OCI-LY7 (cell line): ENCODE data around the gene IGDCC3. TPM values are rescaled to one million over a fixed set of nuclear protein-coding genes. Genes with fewer than 3 reads are reported as not detected.
"Not testable (repeated sequence)": the region's sequence is repeated elsewhere in the genome, so short reads cannot be mapped to it uniquely, and the experiment has no call there.

ENCODE experiments used
- BruUV-seq: library from RNA; stranded (reverse); fragments of 400-500 nt; replicated peaks from 2 replicates; lab custom pipeline; 2021; lab: Mats Ljungman, UMichigan
- CTCF ChIA-PET: fragments of 300-600 bp; sonication (Branson Sonifier 250); formaldehyde crosslinking; loops from one replicate; lab custom pipeline; 2022; ENCODE audit warnings: antibody characterized with exemption; ENCODE audit not compliant: unreplicated experiment; lab: Charles Lee
- POLR2A ChIA-PET: fragments of 300-600 bp; sonication (Branson Sonifier 250); formaldehyde crosslinking; loops from one replicate; lab custom pipeline; 2022; ENCODE audit warnings: antibody characterized with exemption; lab: Charles Lee
- DNase-seq: peaks from one replicate; pipeline ENCODE4 v3.0.0-alpha.2; 2015; ENCODE audit warnings: low spot score
- H2AFZ ChIP-seq: fragments of 200-600 bp; sonication (generic), shearing (Covaris generic); 2 replicates; pipeline ENCODE4 v1.6.1; 2014; ENCODE audit warnings: mild to moderate bottlenecking, antibody characterized with exemption, low read length, moderate library complexity
- H3K27ac ChIP-seq: fragments of 200-600 bp; sonication (generic); 2 replicates; pipeline ENCODE4 v1.5.1; 2014; ENCODE audit warnings: mixed run types, low read depth, mild to moderate bottlenecking, moderate library complexity, low read length, inconsistent platforms; ENCODE audit not compliant: poor library complexity, severe bottlenecking
- H3K36me3 ChIP-seq: fragments of 200-600 bp; sonication (generic); 2 replicates; pipeline ENCODE4 v1.6.1; 2014; ENCODE audit warnings: mild to moderate bottlenecking, antibody characterized with exemption, low read length, moderate library complexity, mixed read lengths; ENCODE audit not compliant: insufficient read depth
- H3K4me1 ChIP-seq: fragments of 200-600 bp; sonication (generic); 2 replicates; pipeline ENCODE4 v1.5.1; 2014; ENCODE audit warnings: mild to moderate bottlenecking, low read length; ENCODE audit not compliant: insufficient read depth, poor library complexity, severe bottlenecking
- H3K4me2 ChIP-seq: fragments of 200-600 bp; sonication (generic); 2 replicates; pipeline ENCODE4 v1.6.1; 2014; ENCODE audit warnings: mild to moderate bottlenecking, low read length
- H3K4me3 ChIP-seq: fragments of 200-600 bp; sonication (generic); 2 replicates; pipeline ENCODE4 v1.5.1; 2014; ENCODE audit warnings: mild to moderate bottlenecking, low read depth, low read length; ENCODE audit not compliant: poor library complexity, severe bottlenecking
- H3K79me2 ChIP-seq: fragments of 200-600 bp; sonication (generic); 2 replicates; pipeline ENCODE4 v1.6.1; 2016; ENCODE audit warnings: low read depth, mild to moderate bottlenecking, low read length, moderate library complexity, mixed read lengths; ENCODE audit not compliant: insufficient read depth
- H3K9me2 ChIP-seq: fragments of 200-600 bp; sonication (generic); 2 replicates; pipeline ENCODE4 v1.6.1; 2016; ENCODE audit warnings: mild to moderate bottlenecking, low read length, mixed read lengths; ENCODE audit not compliant: insufficient read depth
- H3K9me3 ChIP-seq: fragments of 200-600 bp; sonication (generic); 2 replicates; pipeline ENCODE4 v1.6.1; 2014; ENCODE audit warnings: mild to moderate bottlenecking, mixed run types, low read length, mixed read lengths
- H4K20me1 ChIP-seq: fragments of 200-600 bp; sonication (generic); 2 replicates; pipeline ENCODE4 v1.6.1; 2014; ENCODE audit warnings: mild to moderate bottlenecking, antibody characterized with exemption, low read length, moderate library complexity, mixed read lengths; ENCODE audit not compliant: insufficient read depth
- CTCF ChIP-seq: fragments of 200-600 bp; sonication (generic); conservative IDR thresholded peaks from 2 replicates; pipeline ENCODE4 v1.5.1; 2014; ENCODE audit warnings: mild to moderate bottlenecking, antibody characterized with exemption, low read length, moderate library complexity, mixed read lengths
- EZH2phosphoT487 ChIP-seq: fragments of 200-600 bp; sonication (generic); IDR thresholded peaks from 2 replicates; pipeline ENCODE4 v1.6.1; 2018; ENCODE audit warnings: low read depth, borderline replicate concordance, mild to moderate bottlenecking, mixed run types, antibody characterized with exemption, low read length, moderate library complexity, mixed read lengths
- intact Hi-C: fragments of 100-400 bp; cut with micrococcal nuclease; formaldehyde crosslinking; loops from one replicate; pipeline ENCODE4 v1.10.0; 2022; ENCODE audit not compliant: unreplicated experiment
- total RNA-seq, 2 experiments: library from RNA; depleted of rRNA in 1 of 2; stranded (reverse); fragments of >200 nt in 1 of 2; shearing (Covaris generic) in 1 of 2; gene quantifications; 2 replicates each; pipeline ENCODE4 v1.2.3, GENCODE V29; 2014 to 2022

Gene IGDCC3
- total RNA-seq, 2 experiments from 2014 or later, result not detected

DNA sequence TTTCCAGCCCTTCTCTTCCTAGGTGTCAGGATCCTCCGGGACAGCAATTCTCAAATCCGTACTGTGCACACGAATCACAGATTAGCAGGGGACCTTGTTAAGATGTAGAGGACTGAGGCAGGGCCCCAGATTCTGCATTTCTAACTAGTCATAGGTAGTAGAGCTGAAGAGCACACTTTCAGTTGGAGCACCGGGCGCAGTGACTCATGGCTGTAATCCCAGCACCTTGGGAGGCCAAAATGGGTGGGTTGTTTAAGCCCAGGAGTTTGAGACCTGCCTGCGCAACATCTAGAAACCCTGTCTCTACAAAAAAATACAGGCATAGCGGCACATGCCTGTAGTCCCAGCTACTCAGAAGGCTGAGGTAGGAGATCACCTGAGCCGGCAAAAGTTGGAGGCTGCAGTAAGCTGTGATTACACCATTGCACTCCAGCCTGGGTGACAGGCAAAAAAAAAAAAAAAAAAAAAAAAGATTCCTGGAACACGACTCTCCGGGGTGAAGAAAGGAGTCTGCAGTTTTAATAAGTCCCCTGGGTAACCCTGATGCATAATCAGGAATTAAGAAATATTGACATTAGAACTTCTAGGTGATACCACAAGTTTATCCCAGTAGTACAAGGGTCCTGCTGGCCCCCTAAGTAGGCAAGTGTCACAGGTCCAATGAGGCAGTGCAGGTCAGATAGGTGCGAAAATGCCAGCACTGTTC is 21.4 kb upstream of the IGDCC3 start:
- no peak for DNase-seq
- TF ChIP-seq EZH2phosphoT487, result no peak
- no peak for TF ChIP-seq CTCF
- Histone ChIP-seq H4K20me1 (no peaks in the 10 kb centered on the region), H3K36me3 (no peaks in the 10 kb centered on the region), H3K9me3 (no peaks in the 10 kb centered on the region), H3K9me2 (no peaks in the 10 kb centered on the region), H3K4me2 (no peak overlapping the region), H3K4me3 (no peak overlapping the region), H3K79me2 (no peaks in the 10 kb centered on the region), H2AFZ (no peak overlapping the region), H3K4me1 (no peaks in the 10 kb centered on the region), H3K27ac (no peak overlapping the region)
- intact Hi-C loops, result no loop called here
- CTCF ChIA-PET, result no interaction called here
- POLR2A ChIA-PET, result no interaction called here
- no TSS peak for BruUV-seq

DNA sequence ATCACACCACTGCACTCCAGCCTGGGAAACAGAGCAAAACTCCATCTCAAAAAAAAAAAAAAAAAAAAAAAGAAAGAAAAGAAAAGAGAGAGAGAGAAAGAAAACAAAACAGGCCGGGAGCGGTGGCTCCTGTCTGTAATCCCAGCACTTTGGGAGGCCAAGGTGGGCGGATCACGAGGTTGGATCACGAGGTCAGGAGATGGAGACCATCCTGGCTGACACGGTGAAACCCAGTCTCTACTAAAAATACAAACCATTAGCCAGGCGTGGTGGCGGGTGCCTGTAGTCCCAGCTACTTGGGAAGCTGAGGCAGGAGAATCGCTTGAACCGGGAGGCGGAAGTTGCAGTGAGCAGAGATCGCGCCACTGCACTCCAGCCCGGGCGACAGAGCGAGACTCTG is 20.7 kb upstream of the IGDCC3 start:
- H3K36me3 ChIP-seq, DNase-seq, H3K4me2 ChIP-seq, H2AFZ ChIP-seq, H3K4me3 ChIP-seq, H3K27ac ChIP-seq, H3K9me3 ChIP-seq, H3K79me2 ChIP-seq, H4K20me1 ChIP-seq, BruUV-seq, H3K9me2 ChIP-seq, H3K4me1 ChIP-seq, intact Hi-C loops, CTCF ChIA-PET: not testable (repeated sequence)
- POLR2A ChIA-PET, result interaction anchor here (0.7 kb wide), 1 partner anchor 221 kb away, joined by 4 read pairs; no protein-coding TSS in a partner anchor

DNA sequence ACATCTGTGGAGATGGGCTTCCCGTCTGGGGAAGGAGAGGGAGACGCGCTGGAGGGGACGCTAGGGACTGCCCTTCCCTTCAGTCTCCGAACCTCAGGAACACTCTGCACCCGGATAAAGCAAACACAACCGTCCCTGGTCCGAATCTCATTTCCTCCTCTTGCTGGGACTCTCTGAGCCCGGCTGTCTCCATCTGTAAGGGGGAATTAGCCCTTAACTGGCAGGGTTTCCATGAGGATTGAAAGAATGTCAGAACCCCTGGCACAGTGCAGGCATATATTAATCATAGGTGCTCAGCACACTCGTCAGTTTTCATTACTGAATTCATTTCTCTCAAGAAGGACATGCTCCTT is 19.1 kb upstream of the IGDCC3 start:
- H3K4me3 ChIP-seq, result no peak overlapping the region
- no peaks in the 10 kb centered on the region for H3K9me2 ChIP-seq
- ChIA-PET CTCF (no interaction called here), POLR2A (no interaction called here)
- no peaks in the 10 kb centered on the region for H3K4me1 ChIP-seq
- no peak overlapping the region for H2AFZ ChIP-seq
- H3K27ac ChIP-seq, result no peak overlapping the region
- H4K20me1 ChIP-seq, result no peaks in the 10 kb centered on the region
- no TSS peak for BruUV-seq
- H3K79me2 ChIP-seq, result no peaks in the 10 kb centered on the region
- H3K9me3 ChIP-seq, result no peaks in the 10 kb centered on the region
- intact Hi-C loops, result no loop called here
- no peaks in the 10 kb centered on the region for H3K36me3 ChIP-seq
- DNase-seq, result no peak
- no peak overlapping the region for H3K4me2 ChIP-seq
- no peak for TF ChIP-seq CTCF
- TF ChIP-seq EZH2phosphoT487, result no peak
